IPS-18c (cell line): Measurements from ENCODE around the gene RABGEF1.
"Not testable (repeated sequence)": the region's sequence is repeated elsewhere in the genome, so short reads cannot be mapped to it uniquely, and the experiment has no call there.

ENCODE experiments used
- H3K4me3 ChIP-seq: 2 replicates; pipeline ENCODE4 v1.7.0; 2013; ENCODE audit warnings: low read depth, mild to moderate bottlenecking, low read length, moderate library complexity; ENCODE audit not compliant: insufficient read depth
- H3K9me3 ChIP-seq: one replicate; pipeline ENCODE4 v1.6.1; 2013; ENCODE audit warnings: mild to moderate bottlenecking, low read length, moderate library complexity; ENCODE audit not compliant: control insufficient read depth, insufficient read depth

Gene RABGEF1

GRCh38 chr7:66824041-66824440 lies 83.5 kb downstream of the RABGEF1 start:
- Histone ChIP-seq H3K9me3 (peaks cover 2% of the 10 kb centered on the region), H3K4me3 (no peak overlapping the region)

GRCh38 chr7:66825538-66825937 lies 85.0 kb downstream of the RABGEF1 start:
- H3K4me3 ChIP-seq, H3K9me3 ChIP-seq: not testable (repeated sequence)

- H3K4me3 ChIP-seq: no peak overlapping the region
- peaks cover 2% of the 10 kb centered on the region for H3K9me3 ChIP-seq
Observed at GRCh38 chr7:66826649-66827048, 86.1 kb downstream of the RABGEF1 start.

GRCh38 chr7:66830976-66831375 lies 90.4 kb downstream of the RABGEF1 start:
- not testable (repeated sequence) for H3K9me3 ChIP-seq, H3K4me3 ChIP-seq

GRCh38 chr7:66832531-66833351 lies 92.2 kb downstream of the RABGEF1 start:
- no peaks in the 10 kb centered on the region for H3K9me3 ChIP-seq
- H3K4me3 ChIP-seq: no peak overlapping the region

GRCh38 chr7:66837007-66837406 lies 96.5 kb downstream of the RABGEF1 start:
- no peak overlapping the region for H3K4me3 ChIP-seq
- H3K9me3 ChIP-seq: no peaks in the 10 kb centered on the region

GRCh38 chr7:66837661-66838060 lies 97.1 kb downstream of the RABGEF1 start:
- Histone ChIP-seq H3K4me3 (no peak overlapping the region), H3K9me3 (no peaks in the 10 kb centered on the region)

- H3K4me3 ChIP-seq: no peak overlapping the region
- H3K9me3 ChIP-seq: no peaks in the 10 kb centered on the region
Observed at GRCh38 chr7:66839814-66840213, 99.3 kb downstream of the RABGEF1 start.

GRCh38 chr7:66840316-66840715 lies 99.8 kb downstream of the RABGEF1 start:
- no peaks in the 10 kb centered on the region for H3K9me3 ChIP-seq
- no peak overlapping the region for H3K4me3 ChIP-seq

GRCh38 chr7:66841898-66842297 lies 101.4 kb downstream of the RABGEF1 start:
- H3K4me3 ChIP-seq: no peak overlapping the region
- H3K9me3 ChIP-seq: no peaks in the 10 kb centered on the region

- H3K9me3 ChIP-seq: not testable (repeated sequence)
- peak overlapping the region; percentile 99; the same call in 1 of the 2 replicates for H3K4me3 ChIP-seq
Observed at GRCh38 chr7:66843492-66843891, 103.0 kb downstream of the RABGEF1 start.

- no peaks in the 10 kb centered on the region for H3K9me3 ChIP-seq
- H3K4me3 ChIP-seq: peak overlapping the region; percentile 99
Observed at GRCh38 chr7:66844552-66845378, 104.2 kb downstream of the RABGEF1 start.

GRCh38 chr7:66845379-66846095 lies 105.0 kb downstream of the RABGEF1 start:
- Histone ChIP-seq H3K4me3 (peak overlapping the region; percentile 99), H3K9me3 (no peaks in the 10 kb centered on the region)

GRCh38 chr7:66846096-66846445 lies 105.5 kb downstream of the RABGEF1 start:
- H3K9me3 ChIP-seq, H3K4me3 ChIP-seq: not testable (repeated sequence)

- not testable (repeated sequence) for H3K4me3 ChIP-seq, H3K9me3 ChIP-seq
Observed at GRCh38 chr7:66847523-66847855, 107.0 kb downstream of the RABGEF1 start.

- Histone ChIP-seq H3K9me3 (no peaks in the 10 kb centered on the region), H3K4me3 (no peak overlapping the region)
Observed at GRCh38 chr7:66847879-66848790, 107.6 kb downstream of the RABGEF1 start.

GRCh38 chr7:66859339-66859738 lies 118.8 kb downstream of the RABGEF1 start:
- Histone ChIP-seq H3K4me3 (no peak overlapping the region), H3K9me3 (no peaks in the 10 kb centered on the region)
